Common myeloid progenitor, CD34-positive (primary cell): ENCODE measurements around the gene CRBN.

Experiments used
- CTCF ChIA-PET: fragments of 350-600 bp; sonication (Branson Sonifier 250); formaldehyde crosslinking; loops from one replicate; lab custom pipeline; 2021; ENCODE audit warnings: antibody characterized with exemption; lab: Charles Lee
- POLR2A ChIA-PET: fragments of 350-600 bp; sonication (Branson Sonifier 250); formaldehyde crosslinking; loops from one replicate; lab custom pipeline; 2021; ENCODE audit warnings: antibody characterized with exemption; lab: Charles Lee
- DNase-seq, 3 donors: peaks; one replicate each; pipeline versions ENCODE4 v3.0.0 to v3.0.0-alpha.2; 2013
- H3K27ac ChIP-seq, 2 experiments: 1 replicate in 1 of 2; 2 replicates in 1 of 2; pipeline ENCODE4 v1.7.0; 2013; ENCODE audit warnings: inconsistent platforms in 2 of 2, low read length in 2 of 2, mild to moderate bottlenecking in 2 of 2, low read depth in 1 of 2, moderate library complexity in 1 of 2; ENCODE audit not compliant: severe bottlenecking in 2 of 2, insufficient read depth in 1 of 2, poor library complexity in 1 of 2
- H3K27me3 ChIP-seq, 5 experiments: replicated peaks in 2 of 5; 1 replicate in 3 of 5; 2 replicates in 2 of 5; pipeline versions ENCODE4 v1.6.1 to v1.7.0; 2013; ENCODE audit warnings: low read length in 4 of 5, mild to moderate bottlenecking in 2 of 5, moderate library complexity in 2 of 5, inconsistent platforms in 1 of 5; ENCODE audit not compliant: insufficient read depth in 5 of 5, control insufficient read depth in 4 of 5
- H3K36me3 ChIP-seq, 4 experiments: 1 replicate in 2 of 4; 2 replicates in 2 of 4; pipeline versions ENCODE4 v1.6.1 to v1.7.0; 2013; ENCODE audit warnings: low read length in 3 of 4, control low read depth in 1 of 4, mild to moderate bottlenecking in 1 of 4; ENCODE audit not compliant: control insufficient read depth in 4 of 4, insufficient read depth in 4 of 4
- H3K4me1 ChIP-seq, 4 experiments: 1 replicate in 3 of 4; 2 replicates in 1 of 4; pipeline versions ENCODE4 v1.6.1 to v1.7.1; 2013; ENCODE audit warnings: low read length in 3 of 4, mild to moderate bottlenecking in 3 of 4, control low read depth in 1 of 4, inconsistent platforms in 1 of 4, moderate library complexity in 1 of 4; ENCODE audit not compliant: control insufficient read depth in 4 of 4, insufficient read depth in 4 of 4; ENCODE audit errors: control extremely low read depth in 1 of 4
- H3K4me3 ChIP-seq, 7 experiments: 1 replicate in 4 of 7; 2 replicates in 3 of 7; pipeline versions ENCODE4 v1.5.1 to v1.7.0; 2013; ENCODE audit warnings: mild to moderate bottlenecking in 7 of 7, low read length in 6 of 7, moderate library complexity in 6 of 7, inconsistent platforms in 2 of 7, low read depth in 2 of 7, control low read depth in 1 of 7; ENCODE audit not compliant: insufficient read depth in 4 of 7, control insufficient read depth in 1 of 7; ENCODE audit errors: extremely low read depth in 1 of 7
- H3K9me3 ChIP-seq, 5 experiments: 1 replicate in 4 of 5; 2 replicates in 1 of 5; pipeline versions ENCODE4 v1.6.1 to v1.7.1; 2013; ENCODE audit warnings: low read length in 4 of 5, mild to moderate bottlenecking in 2 of 5, inconsistent platforms in 1 of 5, low read depth in 1 of 5, moderate library complexity in 1 of 5; ENCODE audit not compliant: control insufficient read depth in 4 of 5, insufficient read depth in 2 of 5; ENCODE audit errors: control extremely low read depth in 1 of 5
- WGBS: methylation state at CpG from one replicate; pipeline ENCODE4 v1.1.5; 2013; ENCODE audit not compliant: insufficient coverage; 5-methylcytosine and 5-hydroxymethylcytosine counted together

The CRBN gene

GRCh38 chr3:3141939-3142338 lies 37.6 kb downstream of the CRBN start:
- POLR2A ChIA-PET = no interaction called here
- H3K27ac ChIP-seq = peak overlapping the region in 1 of 2 experiments; percentile 16

GRCh38 chr3:3137526-3137925 lies 42.0 kb downstream of the CRBN start:
- Histone ChIP-seq H3K9me3 (no peaks in the 10 kb centered on the region), H3K27me3 (no peaks in the 10 kb centered on the region), H3K4me3 (no peak overlapping the region), H3K36me3 (peaks cover 12 to 73% (median 36%) of the 10 kb centered on the region in 4 experiments), H3K27ac (no peak overlapping the region), H3K4me1 (no peaks in the 10 kb centered on the region)
- ChIA-PET POLR2A (no interaction called here), CTCF (interaction anchor here (1.4 kb wide), 1 partner anchor 40 kb away, joined by 3 read pairs; no protein-coding TSS in a partner anchor)
- no peak for DNase-seq
- no CpG with 5 or more reads among the region's 6 CpGs for WGBS

More at GRCh38 chr3:3141939-3142338, 37.6 kb downstream of the CRBN start:
- no peaks in the 10 kb centered on the region for H3K4me1 ChIP-seq
- H3K36me3 ChIP-seq = peaks cover 18 to 78% (median 52%) of the 10 kb centered on the region in 4 experiments
- no peaks in the 10 kb centered on the region for H3K9me3 ChIP-seq
- DNase-seq = no peak
- no peak overlapping the region for H3K4me3 ChIP-seq
- CTCF ChIA-PET = interaction anchor here (0.9 to 2.0 kb wide), 4 partner anchors 8 to 21 kb away, joined by 3 to 5 read pairs (median 4); no protein-coding TSS in a partner anchor
- H3K27me3 ChIP-seq = no peaks in the 10 kb centered on the region

- no peak for DNase-seq
- Histone ChIP-seq H3K27me3 (no peaks in the 10 kb centered on the region), H3K4me3 (no peak overlapping the region), H3K36me3 (peaks cover 23 to 70% (median 33%) of the 10 kb centered on the region in 4 experiments), H3K9me3 (peaks cover 0 to 2% (median 0%) of the 10 kb centered on the region in 5 experiments), H3K27ac (no peak overlapping the region), H3K4me1 (no peaks in the 10 kb centered on the region)
- POLR2A ChIA-PET = no interaction called here
- WGBS = 100% methylated on average over 3 of the region's 4 CpGs
- CTCF ChIA-PET = interaction anchor here (0.7 to 2.0 kb wide), 4 partner anchors 8 to 36 kb away, joined by 3 to 5 read pairs (median 3); no protein-coding TSS in a partner anchor
Measured at GRCh38 chr3:3134750-3135448, 44.6 kb downstream of the CRBN start.

- peaks cover 19 to 70% (median 33%) of the 10 kb centered on the region in 4 experiments for H3K36me3 ChIP-seq
- H3K27me3 ChIP-seq = no peaks in the 10 kb centered on the region
- ChIA-PET CTCF (interaction anchor here (0.6 to 2.0 kb wide), 8 partner anchors 9 to 44 kb away, joined by 3 to 5 read pairs (median 3); no protein-coding TSS in a partner anchor), POLR2A (interaction anchor here (0.6 kb wide), 1 partner anchor 17 kb away, joined by 4 read pairs; no protein-coding TSS in a partner anchor)
- peaks cover 0 to 2% (median 0%) of the 10 kb centered on the region in 5 experiments for H3K9me3 ChIP-seq
- no peak for DNase-seq
- peaks cover 0 to 5% (median 0%) of the 10 kb centered on the region in 4 experiments for H3K4me1 ChIP-seq
- H3K27ac ChIP-seq = no peak overlapping the region
- WGBS = 100% methylated on average over 3 of the region's 6 CpGs
- no peak overlapping the region for H3K4me3 ChIP-seq
Measured at GRCh38 chr3:3133500-3133899, 46.0 kb downstream of the CRBN start.

GRCh38 chr3:3129579-3129978 lies 49.9 kb downstream of the CRBN start:
- POLR2A ChIA-PET = no interaction called here
- Histone ChIP-seq H3K27me3 (no peaks in the 10 kb centered on the region), H3K4me1 (peaks cover 8 to 18% (median 16%) of the 10 kb centered on the region in 4 experiments), H3K4me3 (no peak overlapping the region), H3K36me3 (peaks cover 12 to 42% (median 21%) of the 10 kb centered on the region in 4 experiments), H3K9me3 (peaks cover 0 to 2% (median 0%) of the 10 kb centered on the region in 5 experiments), H3K27ac (no peak overlapping the region)
- no peak for DNase-seq
- CTCF ChIA-PET = interaction anchor here (0.9 to 1.5 kb wide), 3 partner anchors 11 to 43 kb away, joined by 3 to 8 read pairs (median 5); no protein-coding TSS in a partner anchor
- 80% methylated on average over 5 of the region's 5 CpGs for WGBS

- Histone ChIP-seq H3K9me3 (peaks cover 0 to 2% (median 0%) of the 10 kb centered on the region in 5 experiments), H3K4me1 (peaks cover 8 to 18% (median 16%) of the 10 kb centered on the region in 4 experiments), H3K4me3 (peak overlapping the region; percentile 69 to 91 (median 80)), H3K27me3 (no peaks in the 10 kb centered on the region), H3K27ac (peak overlapping the region; percentile 85 to 94), H3K36me3 (peaks cover 12 to 29% (median 21%) of the 10 kb centered on the region in 4 experiments)
- CTCF ChIA-PET = no interaction called here
- POLR2A ChIA-PET = interaction anchor here (0.7 kb wide), 1 partner anchor 48 kb away, joined by 3 read pairs; no protein-coding TSS in a partner anchor
- peak in 2 of 3 donors; percentile 39 to 48 for DNase-seq
- 62% methylated on average over 9 of the region's 20 CpGs for WGBS
Measured at GRCh38 chr3:3127432-3128010, 52.0 kb downstream of the CRBN start.
